ENCODE measurements around the gene TMEM39B. TPM values are rescaled to one million over a fixed set of nuclear protein-coding genes. Genes with fewer than 3 reads are reported as not detected.

The TMEM39B gene
- total RNA-seq, 4 donors from 2014 or later, result 2.6 to 35.8 (median 3.5) TPM

DNA sequence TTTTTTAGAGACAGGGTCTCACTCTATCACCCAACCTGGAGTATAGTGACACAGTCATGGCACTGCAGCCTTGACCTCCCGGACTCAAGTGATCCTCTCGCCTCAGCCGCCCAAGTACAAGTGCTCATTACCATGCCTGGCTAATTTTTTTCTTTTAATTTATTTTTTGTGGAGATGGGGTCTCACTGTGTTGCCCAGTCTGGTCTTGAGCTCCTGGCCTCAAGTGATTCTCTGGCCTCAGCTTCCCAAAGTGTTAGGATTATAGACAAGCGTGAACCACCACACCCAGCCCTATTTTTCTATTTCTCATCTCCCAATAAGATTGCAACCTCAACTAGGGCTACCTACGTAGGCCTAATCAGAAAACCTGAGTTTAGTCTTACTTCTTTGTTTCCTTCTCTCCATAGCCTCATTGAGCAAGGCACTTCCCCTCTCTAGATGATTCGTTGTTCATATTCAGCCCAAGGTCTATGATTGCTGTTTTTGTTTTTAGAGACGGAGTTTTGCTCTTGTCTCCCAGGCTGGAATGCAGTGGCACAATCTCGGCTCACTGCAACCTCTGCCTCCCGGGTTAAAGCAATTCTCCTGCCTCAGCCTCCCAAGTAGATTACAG is 34.0 kb downstream of the TMEM39B start:
- DNase-seq, result no peak
- Histone ChIP-seq H3K27ac (peak overlapping the region in 1 of 4 donors; percentile 99), H3K9me3 (no peaks in the 10 kb centered on the region), H3K4me1 (peaks cover 21 to 35% (median 24%) of the 10 kb centered on the region in 4 donors), H3K27me3 (no peaks in the 10 kb centered on the region), H3K36me3 (no peaks in the 10 kb centered on the region), H3K4me3 (peak overlapping the region in 1 of 4 donors; percentile 72)
- in situ Hi-C loops (cut with MboI; ENCODE audit: low pct_ligation_motif_present in 1 of 4, low pct_unique_long_range_greater_than_20kb in 1 of 4, low sequenced_read_pairs in 3 of 4) (no loop called here), intact Hi-C loops (cut with DNase I; ENCODE audit: low total_unique reads) (no loop called here)
- TF ChIP-seq, protein P1, sequence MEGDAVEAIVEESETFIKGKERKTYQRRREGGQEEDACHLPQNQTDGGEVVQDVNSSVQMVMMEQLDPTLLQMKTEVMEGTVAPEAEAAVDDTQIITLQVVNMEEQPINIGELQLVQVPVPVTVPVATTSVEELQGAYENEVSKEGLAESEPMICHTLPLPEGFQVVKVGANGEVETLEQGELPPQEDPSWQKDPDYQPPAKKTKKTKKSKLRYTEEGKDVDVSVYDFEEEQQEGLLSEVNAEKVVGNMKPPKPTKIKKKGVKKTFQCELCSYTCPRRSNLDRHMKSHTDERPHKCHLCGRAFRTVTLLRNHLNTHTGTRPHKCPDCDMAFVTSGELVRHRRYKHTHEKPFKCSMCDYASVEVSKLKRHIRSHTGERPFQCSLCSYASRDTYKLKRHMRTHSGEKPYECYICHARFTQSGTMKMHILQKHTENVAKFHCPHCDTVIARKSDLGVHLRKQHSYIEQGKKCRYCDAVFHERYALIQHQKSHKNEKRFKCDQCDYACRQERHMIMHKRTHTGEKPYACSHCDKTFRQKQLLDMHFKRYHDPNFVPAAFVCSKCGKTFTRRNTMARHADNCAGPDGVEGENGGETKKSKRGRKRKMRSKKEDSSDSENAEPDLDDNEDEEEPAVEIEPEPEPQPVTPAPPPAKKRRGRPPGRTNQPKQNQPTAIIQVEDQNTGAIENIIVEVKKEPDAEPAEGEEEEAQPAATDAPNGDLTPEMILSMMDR (IDR thresholded peaks at IDR 0.05), result no peak
- TF ChIP-seq EP300 (IDR thresholded peaks at IDR 0.05; ENCODE audit: low read depth) (no peak), POLR2AphosphoS5 (IDR thresholded peaks at IDR 0.05) (no peak), POLR2A (IDR thresholded peaks at IDR 0.05) (no peak)
- WGBS, 2 donors (ENCODE audit: low coverage in 1 of 2), result 88 to 89% methylated on average over 6 to 9 of the region's 9 CpGs

DNA sequence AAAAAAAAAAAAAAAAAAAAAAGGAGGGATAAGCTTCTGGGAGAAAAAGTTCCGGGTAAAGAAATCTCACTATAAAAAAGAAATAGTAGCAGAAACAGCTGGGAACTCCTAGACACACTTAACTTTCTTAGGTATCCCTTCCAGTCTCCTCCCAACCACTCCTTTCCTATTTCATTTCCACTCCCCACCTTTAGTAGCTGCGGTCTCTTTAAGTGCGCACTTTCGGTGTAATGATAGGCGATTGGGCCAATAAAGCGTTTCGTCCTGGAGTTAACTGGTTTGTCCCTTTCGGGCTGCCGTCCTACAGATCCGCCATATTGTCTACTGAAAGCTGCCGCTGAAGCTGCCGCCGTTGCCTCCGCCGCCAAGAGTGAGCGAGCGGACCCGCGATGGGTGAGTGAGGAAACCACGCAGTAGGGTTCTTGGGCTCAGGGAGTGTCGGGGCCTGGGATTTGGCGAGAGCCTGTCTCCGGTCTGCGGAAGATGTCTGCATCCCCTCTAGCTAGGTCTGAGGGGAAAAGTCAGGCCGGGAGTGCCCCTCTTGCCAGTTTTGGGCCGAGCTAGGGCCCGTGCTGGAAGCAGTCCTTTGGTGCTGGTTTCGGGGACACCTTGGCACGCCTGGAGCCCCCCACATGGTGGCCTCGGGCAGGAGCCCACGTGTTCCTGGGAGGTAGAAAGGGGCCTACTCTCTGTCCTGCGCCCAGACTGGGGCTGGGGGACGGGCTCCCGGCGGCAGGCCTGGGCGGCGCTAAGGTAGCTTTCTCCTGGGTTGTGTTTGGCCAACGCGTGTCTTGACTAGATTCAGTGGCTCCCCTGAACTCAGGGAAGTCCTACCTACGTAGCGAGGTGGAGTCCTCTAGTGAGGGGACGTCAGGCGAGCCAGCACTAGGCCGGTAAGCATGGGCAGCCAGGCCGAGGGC is 35.3 kb downstream of the TMEM39B start, which contains the start of gene KPNA6:
TSS of gene KPNA6 (plus strand) at position 315 of the 920 bp plus-strand sequence. CDS start at position 390, 75 bp downstream.
- intact Hi-C loops (cut with DNase I; ENCODE audit: low total_unique reads) (no loop called here), in situ Hi-C loops (cut with MboI; ENCODE audit: low pct_ligation_motif_present in 1 of 4, low pct_unique_long_range_greater_than_20kb in 1 of 4, low sequenced_read_pairs in 3 of 4) (no loop called here)
- H3K27me3 ChIP-seq, result no peaks in the 10 kb centered on the region
- H3K9me3 ChIP-seq, result no peaks in the 10 kb centered on the region
- peak; percentile 92 for DNase-seq
- H3K36me3 ChIP-seq, result no peaks in the 10 kb centered on the region
- H3K4me1 ChIP-seq, result peaks cover 21 to 42% (median 28%) of the 10 kb centered on the region in 4 donors
- H3K27ac ChIP-seq, result peak within 1 kb of the TSS; percentile 88 to 99 (median 94)
- 0% methylated on average over 15 to 31 of the region's 45 CpGs for WGBS, 2 donors (ENCODE audit: low coverage in 1 of 2)
- peak within 1 kb of the TSS; percentile 64 to 94 (median 76) for H3K4me3 ChIP-seq
- TF ChIP-seq POLR2AphosphoS5 (IDR thresholded peaks at IDR 0.05), result peak; percentile 72 to 89 (median 85)
- TF ChIP-seq EP300 (IDR thresholded peaks at IDR 0.05; ENCODE audit: low read depth), result no peak
- TF ChIP-seq, protein P1 (IDR thresholded peaks at IDR 0.05), result peak in 1 of 5 experiments; percentile 11
- TF ChIP-seq POLR2A (IDR thresholded peaks at IDR 0.05), result peak; percentile 51

DNA sequence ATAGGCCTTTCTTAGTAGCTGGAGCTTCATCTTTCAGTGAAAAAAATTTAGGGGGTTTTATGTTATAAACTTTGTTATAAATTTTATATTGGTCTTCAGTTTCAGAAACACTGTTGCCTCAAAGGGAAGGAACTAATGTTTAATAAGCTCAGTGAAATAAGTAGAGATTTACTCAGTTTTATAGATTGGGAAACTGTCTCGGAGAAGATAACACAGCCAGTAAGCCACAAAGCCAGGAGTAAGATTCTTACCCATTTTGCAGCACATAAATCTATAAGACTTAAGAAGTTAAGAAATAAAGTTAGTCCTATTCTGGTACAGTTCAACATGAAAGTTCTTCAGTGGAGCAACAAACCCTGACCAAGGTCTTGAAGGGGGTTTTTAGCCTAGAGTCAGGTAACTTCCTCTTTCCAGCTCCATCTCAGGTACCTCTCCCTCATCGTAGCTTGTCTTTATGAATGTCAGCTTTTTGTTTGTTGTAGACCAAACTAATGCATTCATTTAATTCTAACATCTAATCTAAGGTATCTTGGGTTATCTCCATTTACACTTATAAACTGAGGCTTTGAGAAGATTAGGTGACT is 38.4 kb downstream of the TMEM39B start:
- in situ Hi-C loops (cut with MboI; ENCODE audit: low pct_ligation_motif_present in 1 of 4, low pct_unique_long_range_greater_than_20kb in 1 of 4, low sequenced_read_pairs in 3 of 4), result no loop called here
- 69 to 89% methylated on average over 2 of the region's 2 CpGs for WGBS, 2 donors (ENCODE audit: low coverage in 1 of 2)
- DNase-seq, result no peak
- Histone ChIP-seq H3K27ac (no peak overlapping the region), H3K9me3 (no peaks in the 10 kb centered on the region), H3K4me1 (peaks cover 21 to 60% (median 33%) of the 10 kb centered on the region in 4 donors), H3K4me3 (no peak overlapping the region), H3K36me3 (no peaks in the 10 kb centered on the region), H3K27me3 (no peaks in the 10 kb centered on the region)
- intact Hi-C loops (cut with DNase I; ENCODE audit: low total_unique reads), result no loop called here
- no peak for TF ChIP-seq EP300 (IDR thresholded peaks at IDR 0.05; ENCODE audit: low read depth)
- no peak for TF ChIP-seq POLR2A (IDR thresholded peaks at IDR 0.05)
- TF ChIP-seq, protein P1 (IDR thresholded peaks at IDR 0.05), result no peak
- no peak for TF ChIP-seq POLR2AphosphoS5 (IDR thresholded peaks at IDR 0.05)

DNA sequence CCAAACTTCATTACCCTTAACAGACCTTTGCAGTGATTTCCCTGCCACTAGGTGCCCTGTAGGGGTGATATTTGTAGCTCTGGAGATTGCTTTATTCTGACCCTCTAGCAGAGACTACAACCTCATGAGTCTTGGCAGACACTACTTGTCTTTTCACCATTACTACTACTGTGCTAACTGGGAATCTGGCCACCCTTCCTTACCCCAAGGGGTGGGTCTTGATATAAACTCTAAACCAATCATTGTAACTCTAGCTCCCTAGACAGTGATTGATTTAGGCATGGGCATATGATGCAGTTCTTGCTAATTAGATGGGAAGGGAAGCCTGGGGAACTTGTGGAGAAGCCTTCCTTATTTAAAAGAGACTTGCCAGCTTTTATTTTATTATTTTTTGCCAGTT is 39.0 kb downstream of the TMEM39B start:
- intact Hi-C loops (cut with DNase I; ENCODE audit: low total_unique reads) (no loop called here), in situ Hi-C loops (cut with MboI; ENCODE audit: low pct_ligation_motif_present in 1 of 4, low pct_unique_long_range_greater_than_20kb in 1 of 4, low sequenced_read_pairs in 3 of 4) (no loop called here)
- H3K4me1 ChIP-seq, result peaks cover 21 to 67% (median 38%) of the 10 kb centered on the region in 4 donors

More for the DNA sequence above, 39.0 kb downstream of the TMEM39B start:
- no peaks in the 10 kb centered on the region for H3K36me3 ChIP-seq
- TF ChIP-seq POLR2AphosphoS5 (IDR thresholded peaks at IDR 0.05) (no peak), POLR2A (IDR thresholded peaks at IDR 0.05) (no peak), EP300 (IDR thresholded peaks at IDR 0.05; ENCODE audit: low read depth) (no peak)
- TF ChIP-seq, protein P1 (IDR thresholded peaks at IDR 0.05), result no peak
- H3K27ac ChIP-seq, result no peak overlapping the region
- no peak overlapping the region for H3K4me3 ChIP-seq
- no peaks in the 10 kb centered on the region for H3K9me3 ChIP-seq
- no peak for DNase-seq
- no peaks in the 10 kb centered on the region for H3K27me3 ChIP-seq
